Natural killer cell (primary cell): ENCODE measurements around the gene ANGPTL5. TPM values are rescaled to one million over a fixed set of nuclear protein-coding genes. Genes with fewer than 3 reads are reported as not detected.

Source experiments
- ATAC-seq, 3 donors: fragments of 150-1000 bp in 2 of 3; fragments of 200-7000 bp in 1 of 3; cut with Tn5 transposase; 1 replicate in 1 of 3; 2 replicates in 2 of 3; pipeline ENCODE4 v1.10.0; 2021; ENCODE audit warnings: mild to moderate bottlenecking in 2 of 3, moderate library complexity in 2 of 3
- DNase-seq, 2 donors: peaks; one replicate each; pipeline versions ENCODE4 v3.0.0 to v3.0.0-alpha.2; 2013 to 2021; ENCODE audit warnings: mixed read lengths in 1 of 2
- H3K27ac ChIP-seq: one replicate; pipeline ENCODE4 v1.5.1; 2013; ENCODE audit warnings: mild to moderate bottlenecking, low read length
- H3K27me3 ChIP-seq: one replicate; pipeline ENCODE4 v1.6.1; 2013; ENCODE audit warnings: low read length; ENCODE audit not compliant: control insufficient read depth, insufficient read depth
- H3K36me3 ChIP-seq: one replicate; pipeline ENCODE4 v1.6.1; 2013; ENCODE audit warnings: low read length; ENCODE audit not compliant: control insufficient read depth, insufficient read depth
- H3K4me1 ChIP-seq: one replicate; pipeline ENCODE4 v1.6.1; 2013; ENCODE audit warnings: low read length; ENCODE audit not compliant: control insufficient read depth, insufficient read depth
- H3K4me3 ChIP-seq: one replicate; pipeline ENCODE4 v1.5.1; 2013; ENCODE audit warnings: low read length
- H3K9me3 ChIP-seq: one replicate; pipeline ENCODE4 v1.6.1; 2013; ENCODE audit warnings: low read length; ENCODE audit not compliant: control insufficient read depth, insufficient read depth
- H3K27ac Mint-ChIP-seq, 2 donors: one replicate each; pipeline ENCODE4 v1.8.0; 2022; ENCODE audit warnings: mild to moderate bottlenecking in 2 of 2, mixed read lengths in 2 of 2, moderate library complexity in 1 of 2
- H3K27me3 Mint-ChIP-seq, 2 donors: one replicate each; pipeline ENCODE4 v1.8.0; 2022; ENCODE audit warnings: low read depth in 2 of 2, mixed read lengths in 2 of 2
- H3K36me3 Mint-ChIP-seq: one replicate; pipeline ENCODE4 v1.8.0; 2022; ENCODE audit warnings: mixed read lengths
- H3K4me1 Mint-ChIP-seq, 2 donors: one replicate each; pipeline ENCODE4 v1.8.0; 2022; ENCODE audit warnings: mixed read lengths in 2 of 2
- H3K4me3 Mint-ChIP-seq: one replicate; pipeline ENCODE4 v1.8.0; 2022; ENCODE audit warnings: mild to moderate bottlenecking, moderate library complexity, mixed read lengths
- H3K9me3 Mint-ChIP-seq, 2 donors: one replicate each; pipeline ENCODE4 v1.8.0; 2022; ENCODE audit warnings: mixed read lengths in 2 of 2
- WGBS: methylation state at CpG from one replicate; pipeline ENCODE4 v1.1.7; 2013; ENCODE audit warnings: missing lambda C conversion rate; ENCODE audit not compliant: insufficient coverage; 5-methylcytosine and 5-hydroxymethylcytosine counted together
- intact Hi-C: fragments of 100-400 bp; cut with micrococcal nuclease; formaldehyde crosslinking; loops from one replicate; pipeline ENCODE4 v1.14.2; 2022
- total RNA-seq, 4 donors: library from RNA; stranded (reverse); fragments of 120-200 nt in 1 of 4; gene quantifications; one replicate each; pipeline versions ENCODE4 v1.2.3 to v1.2.4, GENCODE V29; 2013 to 2022
- TF ChIP-seq, protein P1 (sequence below): fragments of 200-600 bp; IDR thresholded peaks from one replicate; pipeline ENCODE4 v1.8.0; 2022; ENCODE audit warnings: antibody characterized with exemption

Gene ANGPTL5
- total RNA-seq, 3 donors from 2014 or later (not counting 1 experiment from before 2014, with no cell fraction given), result not detected

DNA sequence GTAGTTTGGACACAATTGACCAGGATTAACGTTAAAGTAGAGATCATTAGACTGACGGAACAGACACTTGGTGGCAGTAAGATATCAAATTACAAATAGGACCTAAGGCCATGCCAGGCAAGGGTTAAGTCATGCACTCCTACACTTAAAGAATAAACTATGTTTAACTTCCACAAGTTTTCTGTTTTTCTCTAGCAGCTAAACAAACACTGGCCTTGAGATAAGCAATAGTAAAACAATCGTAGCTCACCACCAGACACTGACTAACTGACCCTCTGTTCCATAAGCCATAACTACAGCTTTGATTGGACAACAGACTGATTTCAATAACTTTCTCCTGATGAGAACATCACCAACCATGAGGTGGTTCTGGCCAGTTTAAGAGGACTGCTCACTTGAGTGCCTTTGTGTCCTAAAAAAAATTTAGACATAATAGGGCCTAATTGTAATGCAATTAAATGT lies 3.5 kb downstream of the ANGPTL5 start:
- Histone ChIP-seq H3K4me1 (peaks cover 11% of the 10 kb centered on the region), H3K27me3 (no peaks in the 10 kb centered on the region), H3K9me3 (no peaks in the 10 kb centered on the region), H3K4me3 (no peak overlapping the region), H3K27ac (no peak overlapping the region), H3K36me3 (no peaks in the 10 kb centered on the region)
- H3K27me3 Mint-ChIP-seq, result peaks cover 0 to 3% of the 10 kb centered on the region in 2 donors
- DNase-seq (no peak), ATAC-seq (no peak)
- no peaks in the 10 kb centered on the region for H3K9me3 Mint-ChIP-seq
- intact Hi-C loops, result no loop called here
- peaks cover 30 to 33% of the 10 kb centered on the region in 2 donors for H3K4me1 Mint-ChIP-seq
- H3K4me3 Mint-ChIP-seq, result no peak overlapping the region
- H3K27ac Mint-ChIP-seq, result no peak overlapping the region
- TF ChIP-seq, protein P1, sequence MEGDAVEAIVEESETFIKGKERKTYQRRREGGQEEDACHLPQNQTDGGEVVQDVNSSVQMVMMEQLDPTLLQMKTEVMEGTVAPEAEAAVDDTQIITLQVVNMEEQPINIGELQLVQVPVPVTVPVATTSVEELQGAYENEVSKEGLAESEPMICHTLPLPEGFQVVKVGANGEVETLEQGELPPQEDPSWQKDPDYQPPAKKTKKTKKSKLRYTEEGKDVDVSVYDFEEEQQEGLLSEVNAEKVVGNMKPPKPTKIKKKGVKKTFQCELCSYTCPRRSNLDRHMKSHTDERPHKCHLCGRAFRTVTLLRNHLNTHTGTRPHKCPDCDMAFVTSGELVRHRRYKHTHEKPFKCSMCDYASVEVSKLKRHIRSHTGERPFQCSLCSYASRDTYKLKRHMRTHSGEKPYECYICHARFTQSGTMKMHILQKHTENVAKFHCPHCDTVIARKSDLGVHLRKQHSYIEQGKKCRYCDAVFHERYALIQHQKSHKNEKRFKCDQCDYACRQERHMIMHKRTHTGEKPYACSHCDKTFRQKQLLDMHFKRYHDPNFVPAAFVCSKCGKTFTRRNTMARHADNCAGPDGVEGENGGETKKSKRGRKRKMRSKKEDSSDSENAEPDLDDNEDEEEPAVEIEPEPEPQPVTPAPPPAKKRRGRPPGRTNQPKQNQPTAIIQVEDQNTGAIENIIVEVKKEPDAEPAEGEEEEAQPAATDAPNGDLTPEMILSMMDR, result no peak
- H3K36me3 Mint-ChIP-seq, result no peaks in the 10 kb centered on the region
- WGBS, result 83% methylated on average over 3 of the region's 3 CpGs

DNA sequence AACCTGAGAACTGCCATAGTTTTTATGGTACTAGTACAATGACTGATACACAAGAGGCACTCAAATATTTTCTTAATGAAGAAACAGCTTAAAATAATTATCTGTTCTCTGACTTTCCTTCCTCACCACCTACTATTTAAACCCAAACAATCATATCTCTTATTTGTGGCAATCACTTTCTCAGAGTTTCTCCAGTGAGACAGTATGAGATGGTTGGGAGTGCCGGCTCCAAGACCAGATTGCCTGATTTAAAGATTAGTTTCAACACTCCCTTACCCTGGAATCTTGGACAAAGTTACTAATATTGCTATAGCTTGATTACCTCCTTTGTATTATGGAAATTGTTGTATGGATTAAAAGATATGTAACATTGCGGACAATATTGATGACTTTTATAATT lies 7.2 kb downstream of the ANGPTL5 start:
- H3K36me3 Mint-ChIP-seq, result no peaks in the 10 kb centered on the region
- peaks cover 10% of the 10 kb centered on the region in 2 donors for H3K27me3 Mint-ChIP-seq
- Histone ChIP-seq H3K4me1 (no peaks in the 10 kb centered on the region), H3K4me3 (no peak overlapping the region), H3K36me3 (no peaks in the 10 kb centered on the region), H3K27ac (no peak overlapping the region), H3K27me3 (peaks cover 2% of the 10 kb centered on the region), H3K9me3 (no peaks in the 10 kb centered on the region)
- ATAC-seq (no peak), DNase-seq (no peak)
- H3K4me3 Mint-ChIP-seq, result no peak overlapping the region
- WGBS, result no CpG with 5 or more reads among the region's 2 CpGs
- TF ChIP-seq, protein P1, result no peak
- H3K27ac Mint-ChIP-seq, result no peak overlapping the region
- H3K4me1 Mint-ChIP-seq, result peaks cover 0 to under 1% of the 10 kb centered on the region in 2 donors
- H3K9me3 Mint-ChIP-seq, result no peaks in the 10 kb centered on the region
- intact Hi-C loops, result no loop called here

DNA sequence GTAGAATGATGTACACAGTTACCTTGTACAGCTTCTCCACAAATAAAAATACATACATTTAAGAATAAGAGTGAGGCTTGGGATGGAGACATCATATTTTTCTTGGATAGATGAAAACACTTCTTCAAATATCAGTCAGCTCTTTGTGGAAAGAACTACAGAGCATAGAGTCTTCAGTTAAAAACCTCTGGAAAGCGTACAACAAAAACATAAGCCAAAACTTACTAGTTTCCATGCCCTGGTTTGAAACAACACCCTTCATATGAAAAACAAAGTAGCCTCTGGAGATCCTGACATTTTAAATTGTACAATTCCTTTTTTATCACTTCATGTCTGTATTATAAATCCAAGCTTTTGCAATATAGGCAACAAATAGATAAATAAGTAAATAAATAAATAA lies 8.5 kb downstream of the ANGPTL5 start:
- no peak for ATAC-seq
- Histone ChIP-seq H3K27me3 (peaks cover 10% of the 10 kb centered on the region), H3K27ac (no peak overlapping the region), H3K4me1 (no peaks in the 10 kb centered on the region), H3K36me3 (no peaks in the 10 kb centered on the region), H3K4me3 (no peak overlapping the region), H3K9me3 (no peaks in the 10 kb centered on the region)
- Mint-ChIP-seq H3K36me3 (no peaks in the 10 kb centered on the region), H3K27ac (no peak overlapping the region), H3K9me3 (no peaks in the 10 kb centered on the region), H3K4me1 (no peaks in the 10 kb centered on the region), H3K4me3 (no peak overlapping the region), H3K27me3 (peaks cover 20% of the 10 kb centered on the region in 2 donors)
- DNase-seq, result no peak
- intact Hi-C loops, result no loop called here
- WGBS, result 100% methylated on average over 1 of the region's 1 CpG
- TF ChIP-seq, protein P1, result no peak

DNA sequence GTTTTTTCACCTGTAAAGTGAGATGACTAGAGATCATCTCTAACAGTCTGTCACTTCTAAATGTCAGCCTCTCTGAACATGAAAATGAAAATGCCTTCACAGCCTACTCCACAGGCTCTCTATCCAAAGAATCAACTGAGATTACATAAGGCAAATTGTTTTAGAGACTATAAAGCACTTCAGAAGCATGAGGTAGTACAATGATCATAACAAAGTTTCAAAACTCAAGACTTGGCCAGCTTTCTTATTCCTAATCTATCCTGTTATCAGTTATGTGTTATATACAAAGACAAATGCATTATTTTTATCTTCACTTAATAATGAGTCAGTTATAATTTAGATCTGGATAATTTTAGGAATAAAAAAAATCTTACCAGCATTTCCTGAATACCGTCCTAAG lies 21.8 kb downstream of the ANGPTL5 start:
- ATAC-seq (no peak), DNase-seq (no peak)
- WGBS, result 80% methylated on average over 1 of the region's 1 CpG
- H3K4me3 ChIP-seq, result no peak overlapping the region
- H3K27ac ChIP-seq, result no peak overlapping the region
- H3K27me3 ChIP-seq, result no peaks in the 10 kb centered on the region
- no peaks in the 10 kb centered on the region for H3K9me3 ChIP-seq
- Mint-ChIP-seq H3K4me3 (no peak overlapping the region), H3K4me1 (no peaks in the 10 kb centered on the region), H3K36me3 (no peaks in the 10 kb centered on the region), H3K9me3 (no peaks in the 10 kb centered on the region), H3K27me3 (peaks cover 15 to 24% of the 10 kb centered on the region in 2 donors), H3K27ac (no peak overlapping the region)
- H3K36me3 ChIP-seq, result no peaks in the 10 kb centered on the region
- no peaks in the 10 kb centered on the region for H3K4me1 ChIP-seq
- intact Hi-C loops, result no loop called here
- TF ChIP-seq, protein P1, result no peak
